GM12872 (cell line): ENCODE results near the gene WWOX.

Experiments
- TF ChIP-seq, protein P1 (sequence below): IDR thresholded peaks from 3 replicates; pipeline ENCODE4 v1.5.1; 2011; ENCODE audit warnings: low read depth, mild to moderate bottlenecking, low read length, moderate library complexity; ENCODE audit not compliant: insufficient read depth

Gene WWOX

DNA sequence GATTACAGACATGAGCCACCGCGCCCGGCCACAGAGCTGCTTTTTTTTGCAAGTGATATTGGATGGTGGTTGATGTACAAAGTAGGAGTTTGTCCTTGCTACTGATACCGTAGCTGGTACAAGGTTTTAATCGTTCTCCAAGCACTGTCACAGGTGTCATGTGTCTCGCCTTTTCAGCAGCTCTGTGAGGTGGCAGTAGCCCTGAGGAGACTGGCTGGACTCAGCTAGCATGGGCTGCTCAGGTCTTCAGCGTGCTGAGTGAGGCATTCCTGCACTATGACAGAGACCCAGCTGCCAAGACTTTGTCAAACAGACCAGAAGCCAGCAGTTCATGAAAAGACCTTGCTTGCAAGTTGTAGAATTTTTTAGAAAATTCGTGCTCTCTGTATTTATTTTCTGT is 7.2 kb downstream of the WWOX start:
- TF ChIP-seq, protein P1, sequence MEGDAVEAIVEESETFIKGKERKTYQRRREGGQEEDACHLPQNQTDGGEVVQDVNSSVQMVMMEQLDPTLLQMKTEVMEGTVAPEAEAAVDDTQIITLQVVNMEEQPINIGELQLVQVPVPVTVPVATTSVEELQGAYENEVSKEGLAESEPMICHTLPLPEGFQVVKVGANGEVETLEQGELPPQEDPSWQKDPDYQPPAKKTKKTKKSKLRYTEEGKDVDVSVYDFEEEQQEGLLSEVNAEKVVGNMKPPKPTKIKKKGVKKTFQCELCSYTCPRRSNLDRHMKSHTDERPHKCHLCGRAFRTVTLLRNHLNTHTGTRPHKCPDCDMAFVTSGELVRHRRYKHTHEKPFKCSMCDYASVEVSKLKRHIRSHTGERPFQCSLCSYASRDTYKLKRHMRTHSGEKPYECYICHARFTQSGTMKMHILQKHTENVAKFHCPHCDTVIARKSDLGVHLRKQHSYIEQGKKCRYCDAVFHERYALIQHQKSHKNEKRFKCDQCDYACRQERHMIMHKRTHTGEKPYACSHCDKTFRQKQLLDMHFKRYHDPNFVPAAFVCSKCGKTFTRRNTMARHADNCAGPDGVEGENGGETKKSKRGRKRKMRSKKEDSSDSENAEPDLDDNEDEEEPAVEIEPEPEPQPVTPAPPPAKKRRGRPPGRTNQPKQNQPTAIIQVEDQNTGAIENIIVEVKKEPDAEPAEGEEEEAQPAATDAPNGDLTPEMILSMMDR: no peak

DNA sequence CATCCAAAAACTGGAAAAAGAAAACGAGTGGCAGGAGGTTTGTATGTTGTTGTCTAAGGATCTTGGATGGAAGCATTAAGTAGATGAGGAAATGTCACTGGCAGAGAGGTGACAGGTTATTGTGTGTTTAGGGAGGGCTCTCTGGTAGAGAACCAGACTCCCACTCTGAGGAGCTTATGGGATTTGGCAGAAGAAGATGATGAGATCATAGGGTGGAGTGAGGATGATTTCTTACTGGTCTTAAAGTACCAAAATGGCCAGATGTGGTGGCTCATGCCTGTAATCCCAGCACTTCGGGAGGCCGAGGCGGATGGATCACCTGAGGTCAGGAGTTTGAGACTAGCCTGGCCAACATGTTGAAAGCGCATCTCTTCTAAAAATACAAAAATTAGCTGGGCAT is 9.0 kb downstream of the WWOX start:
- TF ChIP-seq, protein P1: no peak

DNA sequence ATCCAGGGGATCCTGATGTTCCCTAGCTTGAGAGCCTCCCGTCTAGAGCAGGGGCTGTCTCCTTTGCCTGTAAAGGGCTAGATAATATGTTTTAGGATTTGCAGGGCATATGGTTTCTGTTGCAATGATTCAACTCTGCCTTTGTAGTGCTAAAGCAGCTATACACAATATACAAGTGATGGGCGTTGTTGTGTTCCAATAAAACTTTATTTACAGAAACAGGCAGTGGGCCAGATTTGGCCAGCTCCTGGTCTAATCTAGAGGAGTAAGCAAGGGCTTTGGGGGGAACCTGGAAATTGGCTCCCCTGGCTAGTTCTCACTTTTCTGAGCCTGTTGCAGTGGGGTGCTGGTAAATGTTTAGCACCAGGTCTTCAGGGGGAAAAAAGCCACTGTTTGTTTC is 13.8 kb downstream of the WWOX start:
- TF ChIP-seq, protein P1: no peak

DNA sequence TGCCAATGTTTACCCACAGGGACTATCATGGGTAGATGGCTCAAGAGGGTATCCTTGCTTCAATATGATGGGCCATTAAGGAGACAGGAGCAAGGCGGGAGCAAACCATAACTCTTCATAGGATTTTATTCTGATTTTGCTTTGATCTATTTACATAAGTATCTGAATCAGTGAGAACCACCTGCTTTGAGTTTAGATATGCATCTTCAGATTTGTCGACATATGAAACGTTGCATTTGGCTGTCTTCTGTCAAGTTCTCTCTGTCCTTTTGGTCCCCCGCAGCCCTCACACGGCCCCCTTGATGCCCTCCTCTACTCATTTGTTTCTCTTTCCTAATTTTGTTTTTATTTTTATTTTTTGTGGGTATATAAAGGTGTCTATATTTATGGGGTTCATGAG is 16.2 kb downstream of the WWOX start:
- TF ChIP-seq, protein P1: no peak

DNA sequence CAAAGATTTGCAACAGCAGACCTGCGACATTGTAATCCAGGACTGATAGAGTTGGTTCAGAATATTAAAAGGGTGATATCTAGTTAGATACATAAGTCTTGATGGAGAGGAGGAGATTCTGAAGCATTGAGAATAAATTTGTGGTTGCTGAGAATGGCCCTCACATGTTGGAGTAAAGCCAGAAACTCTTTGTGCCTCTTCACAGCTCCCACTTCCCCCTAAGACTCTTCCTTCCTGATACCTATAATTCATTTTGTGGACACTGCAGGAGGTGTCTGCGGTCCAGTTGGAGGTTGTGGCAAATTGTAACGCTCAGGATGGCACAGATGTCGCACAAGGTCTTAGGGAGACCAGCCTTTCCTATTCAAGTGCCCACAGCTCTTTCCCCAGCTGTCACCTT is 17.5 kb downstream of the WWOX start:
- TF ChIP-seq, protein P1: no peak

DNA sequence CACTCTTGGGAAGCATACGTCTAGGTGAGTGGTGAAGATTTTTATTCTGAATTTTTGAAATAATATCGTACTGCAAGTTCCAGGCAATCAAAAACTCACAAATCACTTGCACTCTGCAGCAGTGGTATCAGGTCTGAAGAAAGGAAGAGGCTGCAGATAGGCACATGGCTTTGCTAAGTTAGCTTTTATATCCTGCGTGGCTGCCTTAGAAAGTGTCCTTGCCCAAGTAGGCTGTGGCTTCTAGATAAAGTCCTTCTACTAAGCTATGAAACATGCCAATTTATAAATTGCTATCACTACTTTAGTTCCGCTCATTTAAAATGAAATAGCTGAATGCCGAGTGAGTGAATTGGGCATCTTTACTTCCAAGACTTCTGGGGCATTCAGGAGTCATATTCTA is 17.9 kb downstream of the WWOX start:
- TF ChIP-seq, protein P1: no peak

DNA sequence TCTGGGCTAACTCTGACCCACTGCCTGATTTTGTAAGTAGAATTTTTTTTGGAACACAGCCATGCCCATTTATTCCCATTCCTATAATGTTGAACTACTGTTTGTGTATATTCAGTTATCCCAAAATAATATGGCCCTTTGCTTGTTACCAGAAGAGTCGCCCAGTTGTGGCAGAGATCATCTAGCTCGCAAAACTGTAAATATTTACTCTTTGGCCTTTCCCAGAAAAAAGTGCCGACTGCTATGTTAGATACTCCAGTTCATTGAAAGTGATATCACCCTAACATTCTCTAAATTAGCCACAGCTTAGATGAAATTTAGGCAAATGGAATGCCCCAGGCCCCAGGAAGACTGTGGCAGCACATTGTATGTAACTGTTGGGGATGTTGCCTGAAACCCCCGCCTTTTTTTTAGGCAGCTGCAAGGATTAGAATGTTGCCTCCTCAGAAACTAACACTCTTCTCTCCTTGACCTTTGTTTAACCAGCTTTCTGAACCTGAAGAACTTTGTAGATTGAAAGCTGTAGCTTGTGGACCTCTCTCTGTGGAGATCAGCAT is 19.1 kb downstream of the WWOX start:
- TF ChIP-seq, protein P1: no peak

DNA sequence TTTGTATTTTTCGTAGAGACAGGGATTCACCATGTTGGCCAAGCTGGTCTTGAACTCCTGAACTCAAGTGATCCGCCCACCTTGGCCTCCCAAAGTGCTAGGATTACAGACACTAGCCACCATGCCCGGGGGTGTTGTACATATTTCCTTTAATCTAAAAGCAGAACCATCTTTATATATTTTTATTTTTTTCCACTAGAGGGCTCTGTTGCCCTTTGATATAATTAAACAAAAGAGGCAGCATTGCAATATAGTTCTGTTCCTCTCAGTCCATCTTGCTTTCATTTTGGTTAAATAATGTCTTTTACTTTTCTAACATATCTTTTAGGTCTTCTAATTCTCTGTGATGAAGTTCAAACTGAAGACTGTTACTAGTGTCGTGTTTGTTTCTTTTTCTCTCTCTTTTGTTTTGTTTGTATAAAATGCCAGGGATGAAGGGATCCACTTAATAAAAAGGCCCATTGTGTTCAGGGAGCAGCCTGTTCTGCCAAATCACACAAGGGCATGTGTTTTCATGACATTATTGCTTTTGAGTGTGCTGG is 23.4 kb downstream of the WWOX start:
- TF ChIP-seq, protein P1: peak; percentile 31; the same call in 1 of the 3 replicates
